Gastrocnemius medialis (tissue), 4 donors: ENCODE results near the gene DIP2C.

Experiments
- POLR2A ChIP-seq, 2 donors: fragments of 450-650 bp; IDR thresholded peaks; one replicate each; pipeline ENCODE4 v1.6.1; 2017; ENCODE audit warnings: antibody characterized with exemption in 2 of 2, mild to moderate bottlenecking in 2 of 2, moderate library complexity in 2 of 2
- TF ChIP-seq, protein P1 (sequence below), 5 experiments: fragments of 450-650 bp in 3 of 5; fragments of 200-600 bp in 2 of 5; sonication (generic) in 2 of 5; IDR thresholded peaks in 4 of 5; conservative IDR thresholded peaks in 1 of 5; 1 replicate in 4 of 5; 2 replicates in 1 of 5; pipeline ENCODE4 v1.5.1; 2016 to 2019; ENCODE audit warnings: antibody characterized with exemption in 5 of 5, mild to moderate bottlenecking in 3 of 5, moderate library complexity in 3 of 5

DNA sequence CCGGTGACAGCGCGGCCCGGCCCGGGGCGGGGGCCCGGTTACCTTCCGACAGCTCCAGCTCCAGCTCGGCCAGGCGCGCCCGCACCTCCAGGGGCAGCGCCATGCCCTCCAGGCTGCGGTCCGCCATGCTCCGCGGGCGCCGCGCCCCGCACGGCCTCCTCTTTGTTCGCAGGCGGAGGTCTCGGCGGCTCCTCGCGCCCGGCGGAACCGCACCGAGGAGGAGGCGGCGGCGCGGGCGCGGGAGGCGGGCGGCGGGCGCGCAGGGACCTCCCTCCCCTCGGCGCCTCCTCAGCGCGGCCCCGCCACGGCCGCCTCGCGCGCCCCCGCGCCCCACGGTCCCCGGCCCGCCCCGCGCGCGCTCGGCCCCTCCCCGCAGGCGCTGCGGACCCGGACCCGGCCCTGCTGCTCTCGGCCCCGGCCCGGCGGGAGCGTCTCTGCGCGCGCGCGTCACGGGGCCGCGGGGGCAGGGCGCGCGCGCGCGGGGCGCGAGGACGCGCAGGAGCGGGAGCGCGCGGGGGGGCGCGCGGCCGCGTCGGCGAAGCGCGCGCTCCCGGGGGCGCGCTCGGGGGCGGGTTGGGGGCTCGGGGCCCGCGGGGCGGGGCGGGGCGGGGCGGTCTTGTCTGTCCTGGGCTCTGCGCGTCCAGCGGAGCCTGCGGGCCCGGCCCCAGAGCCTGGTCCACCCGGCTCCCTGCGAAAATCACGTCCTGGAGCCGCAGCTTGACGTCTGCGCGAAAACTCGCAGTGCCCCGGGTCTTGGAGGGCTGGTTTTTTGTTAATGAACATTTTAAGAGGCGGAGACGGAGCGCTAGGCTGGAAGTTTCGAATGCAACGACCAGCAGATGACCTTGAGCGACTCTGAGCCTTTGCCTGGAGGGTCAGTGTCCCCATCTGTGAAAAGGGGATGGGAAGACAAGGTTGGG lies at the start of gene DIP2C:
- TF ChIP-seq, protein P1, sequence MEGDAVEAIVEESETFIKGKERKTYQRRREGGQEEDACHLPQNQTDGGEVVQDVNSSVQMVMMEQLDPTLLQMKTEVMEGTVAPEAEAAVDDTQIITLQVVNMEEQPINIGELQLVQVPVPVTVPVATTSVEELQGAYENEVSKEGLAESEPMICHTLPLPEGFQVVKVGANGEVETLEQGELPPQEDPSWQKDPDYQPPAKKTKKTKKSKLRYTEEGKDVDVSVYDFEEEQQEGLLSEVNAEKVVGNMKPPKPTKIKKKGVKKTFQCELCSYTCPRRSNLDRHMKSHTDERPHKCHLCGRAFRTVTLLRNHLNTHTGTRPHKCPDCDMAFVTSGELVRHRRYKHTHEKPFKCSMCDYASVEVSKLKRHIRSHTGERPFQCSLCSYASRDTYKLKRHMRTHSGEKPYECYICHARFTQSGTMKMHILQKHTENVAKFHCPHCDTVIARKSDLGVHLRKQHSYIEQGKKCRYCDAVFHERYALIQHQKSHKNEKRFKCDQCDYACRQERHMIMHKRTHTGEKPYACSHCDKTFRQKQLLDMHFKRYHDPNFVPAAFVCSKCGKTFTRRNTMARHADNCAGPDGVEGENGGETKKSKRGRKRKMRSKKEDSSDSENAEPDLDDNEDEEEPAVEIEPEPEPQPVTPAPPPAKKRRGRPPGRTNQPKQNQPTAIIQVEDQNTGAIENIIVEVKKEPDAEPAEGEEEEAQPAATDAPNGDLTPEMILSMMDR (IDR thresholded peaks at IDR 0.05 in 4 of 5, conservative IDR thresholded peaks at IDR 0.05 in 1 of 5): no peak
- TF ChIP-seq POLR2A (IDR thresholded peaks at IDR 0.05): peak; percentile 67 to 73
